Left ventricle myocardium inferior (tissue), 1 donor: ENCODE measurements around the gene SVOPL. TPM values are rescaled to one million over a fixed set of nuclear protein-coding genes. Genes with fewer than 3 reads are reported as not detected.

Experiments
- DNase-seq: peaks from one replicate; pipeline ENCODE4 v3.0.0-alpha.2; 2020
- H3K27ac ChIP-seq: fragments of 200-600 bp; replicated peaks from 2 replicates; pipeline ENCODE4 v1.8.0; 2021
- H3K27me3 ChIP-seq: fragments of 200-600 bp; 2 replicates; pipeline ENCODE4 v1.8.0; 2021; ENCODE audit warnings: low read depth
- H3K36me3 ChIP-seq: fragments of 200-600 bp; 2 replicates; pipeline ENCODE4 v1.8.0; 2021
- H3K4me1 ChIP-seq: fragments of 200-600 bp; 2 replicates; pipeline ENCODE4 v1.8.0; 2021
- H3K4me3 ChIP-seq: fragments of 200-600 bp; 2 replicates; pipeline ENCODE4 v1.8.0; 2021; ENCODE audit warnings: mild to moderate bottlenecking, moderate library complexity
- H3K9me3 ChIP-seq: fragments of 200-600 bp; replicated peaks from 2 replicates; pipeline ENCODE4 v1.8.0; 2021
- intact Hi-C: fragments of 100-400 bp; cut with micrococcal nuclease; formaldehyde crosslinking; loops from one replicate; pipeline ENCODE4 v1.11.0; 2022
- total RNA-seq: library from RNA; stranded (reverse); fragmentation: NEBNext Ultra II Directional; extraction: Animal tissue kit (Norgen Biotek cat#: 25700); gene quantifications from one replicate; pipeline ENCODE4 v1.2.1, GENCODE V29; 2021
- TF ChIP-seq, protein P1 (sequence below): fragments of 200-600 bp; IDR thresholded peaks from 2 replicates; pipeline ENCODE4 v1.8.0; 2021; ENCODE audit warnings: antibody characterized with exemption, mild to moderate bottlenecking, borderline replicate concordance
- donor health status: DM: no; HTN: yes; CAD: no; lungs with severe emphysema.

Gene SVOPL
- total RNA-seq, 1 donor from 2014 or later = not detected

DNA sequence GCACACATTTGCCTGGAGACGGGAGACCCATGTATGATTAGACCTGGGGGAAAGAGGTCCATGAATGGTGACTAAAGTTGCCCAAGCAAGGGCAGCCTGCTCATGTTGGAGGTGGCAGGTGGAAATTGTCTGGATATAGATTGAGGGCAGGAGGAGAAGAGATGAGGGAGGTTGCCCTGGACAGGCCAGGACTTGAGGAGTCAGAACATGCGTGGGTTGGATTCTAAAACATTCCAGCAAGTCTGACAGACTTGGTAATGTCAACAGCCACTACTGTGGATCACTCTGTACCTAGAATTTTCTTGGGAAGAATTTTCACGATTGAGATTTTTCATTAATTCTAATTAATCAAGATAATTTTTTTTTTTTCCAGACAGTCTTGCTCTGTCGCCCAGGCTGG, 19.1 kb upstream of the SVOPL start:
- H3K4me3 ChIP-seq = no peak overlapping the region
- peaks cover 9% of the 10 kb centered on the region for H3K27me3 ChIP-seq
- no peak overlapping the region for H3K27ac ChIP-seq
- H3K9me3 ChIP-seq = no peaks in the 10 kb centered on the region
- H3K36me3 ChIP-seq = no peaks in the 10 kb centered on the region
- H3K4me1 ChIP-seq = no peaks in the 10 kb centered on the region
- intact Hi-C loops = no loop called here
- TF ChIP-seq, protein P1, sequence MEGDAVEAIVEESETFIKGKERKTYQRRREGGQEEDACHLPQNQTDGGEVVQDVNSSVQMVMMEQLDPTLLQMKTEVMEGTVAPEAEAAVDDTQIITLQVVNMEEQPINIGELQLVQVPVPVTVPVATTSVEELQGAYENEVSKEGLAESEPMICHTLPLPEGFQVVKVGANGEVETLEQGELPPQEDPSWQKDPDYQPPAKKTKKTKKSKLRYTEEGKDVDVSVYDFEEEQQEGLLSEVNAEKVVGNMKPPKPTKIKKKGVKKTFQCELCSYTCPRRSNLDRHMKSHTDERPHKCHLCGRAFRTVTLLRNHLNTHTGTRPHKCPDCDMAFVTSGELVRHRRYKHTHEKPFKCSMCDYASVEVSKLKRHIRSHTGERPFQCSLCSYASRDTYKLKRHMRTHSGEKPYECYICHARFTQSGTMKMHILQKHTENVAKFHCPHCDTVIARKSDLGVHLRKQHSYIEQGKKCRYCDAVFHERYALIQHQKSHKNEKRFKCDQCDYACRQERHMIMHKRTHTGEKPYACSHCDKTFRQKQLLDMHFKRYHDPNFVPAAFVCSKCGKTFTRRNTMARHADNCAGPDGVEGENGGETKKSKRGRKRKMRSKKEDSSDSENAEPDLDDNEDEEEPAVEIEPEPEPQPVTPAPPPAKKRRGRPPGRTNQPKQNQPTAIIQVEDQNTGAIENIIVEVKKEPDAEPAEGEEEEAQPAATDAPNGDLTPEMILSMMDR = no peak
- no peak for DNase-seq

DNA sequence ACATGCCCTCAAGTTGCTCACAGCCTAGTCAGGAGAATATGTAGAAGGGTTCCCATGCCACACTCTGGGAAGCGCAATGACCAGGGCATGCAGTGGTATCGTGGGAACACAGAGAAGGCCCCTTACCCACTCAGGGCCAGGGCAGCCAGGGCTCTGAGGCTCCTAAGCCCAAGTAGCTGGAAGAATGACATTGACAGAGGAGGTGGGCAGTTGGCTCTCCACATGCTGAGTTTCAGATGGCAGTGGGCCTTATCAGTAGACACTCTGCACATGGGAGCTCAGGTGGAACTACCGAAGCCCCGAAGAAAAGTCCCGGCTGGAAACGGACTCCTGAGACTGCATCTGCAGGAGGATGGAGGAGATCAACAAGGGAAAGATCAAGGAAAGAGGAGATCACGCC, 15.7 kb upstream of the SVOPL start:
- no peaks in the 10 kb centered on the region for H3K4me1 ChIP-seq
- H3K27me3 ChIP-seq = peaks cover 20% of the 10 kb centered on the region
- H3K4me3 ChIP-seq = no peak overlapping the region
- H3K27ac ChIP-seq = no peak overlapping the region
- intact Hi-C loops = no loop called here
- TF ChIP-seq, protein P1 = no peak
- no peak for DNase-seq
- no peaks in the 10 kb centered on the region for H3K36me3 ChIP-seq
- H3K9me3 ChIP-seq = no peaks in the 10 kb centered on the region

DNA sequence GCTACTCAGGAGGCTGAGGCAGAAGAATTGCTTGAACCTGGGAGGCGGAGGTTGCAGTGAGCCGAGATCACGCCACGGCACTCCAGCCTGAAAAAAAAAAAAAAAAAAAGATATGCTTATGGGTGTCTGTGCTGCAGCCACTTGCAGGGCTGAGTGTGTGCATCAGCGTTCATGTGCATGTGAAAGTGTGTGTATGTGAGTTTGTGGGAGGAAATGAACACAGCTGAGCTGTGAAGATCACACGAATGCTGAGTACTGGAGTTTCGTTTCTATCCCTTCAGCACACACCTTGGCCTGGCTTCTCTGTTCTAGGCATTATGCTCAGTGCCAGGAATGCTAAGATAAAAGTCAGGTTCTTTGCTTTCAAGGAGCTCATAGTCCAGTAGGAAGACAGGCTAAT, 12.0 kb upstream of the SVOPL start:
- TF ChIP-seq, protein P1 = no peak

DNA sequence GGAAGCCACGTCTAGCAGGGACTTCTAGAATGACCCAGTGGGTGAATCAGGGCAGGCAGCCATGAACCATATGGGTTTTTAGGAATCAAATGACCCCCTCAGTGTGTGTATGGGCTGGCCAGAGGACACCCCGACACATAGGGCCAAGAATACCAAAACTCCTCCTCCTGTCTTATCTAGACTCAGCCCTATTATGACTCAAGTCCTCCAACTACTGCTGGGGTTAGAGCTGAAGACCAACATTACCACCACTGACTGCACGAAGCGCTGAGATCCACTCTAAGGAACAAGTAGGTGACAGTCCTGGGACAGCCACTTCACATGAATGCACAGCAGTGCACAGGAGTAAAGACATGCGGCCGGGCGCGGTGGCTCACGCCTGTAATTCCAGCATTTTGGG, 11.5 kb upstream of the SVOPL start:
- H3K27ac ChIP-seq = no peak overlapping the region
- intact Hi-C loops = no loop called here
- no peak for DNase-seq
- no peaks in the 10 kb centered on the region for H3K4me1 ChIP-seq
- peaks cover 20% of the 10 kb centered on the region for H3K27me3 ChIP-seq
- H3K4me3 ChIP-seq = no peak overlapping the region
- H3K9me3 ChIP-seq = no peaks in the 10 kb centered on the region
- TF ChIP-seq, protein P1 = no peak
- H3K36me3 ChIP-seq = no peaks in the 10 kb centered on the region

More for the DNA sequence above, 12.0 kb upstream of the SVOPL start:
- intact Hi-C loops = no loop called here
- Histone ChIP-seq H3K4me3 (no peak overlapping the region), H3K27ac (no peak overlapping the region), H3K27me3 (peaks cover 20% of the 10 kb centered on the region), H3K4me1 (no peaks in the 10 kb centered on the region), H3K36me3 (no peaks in the 10 kb centered on the region), H3K9me3 (no peaks in the 10 kb centered on the region)
- no peak for DNase-seq

DNA sequence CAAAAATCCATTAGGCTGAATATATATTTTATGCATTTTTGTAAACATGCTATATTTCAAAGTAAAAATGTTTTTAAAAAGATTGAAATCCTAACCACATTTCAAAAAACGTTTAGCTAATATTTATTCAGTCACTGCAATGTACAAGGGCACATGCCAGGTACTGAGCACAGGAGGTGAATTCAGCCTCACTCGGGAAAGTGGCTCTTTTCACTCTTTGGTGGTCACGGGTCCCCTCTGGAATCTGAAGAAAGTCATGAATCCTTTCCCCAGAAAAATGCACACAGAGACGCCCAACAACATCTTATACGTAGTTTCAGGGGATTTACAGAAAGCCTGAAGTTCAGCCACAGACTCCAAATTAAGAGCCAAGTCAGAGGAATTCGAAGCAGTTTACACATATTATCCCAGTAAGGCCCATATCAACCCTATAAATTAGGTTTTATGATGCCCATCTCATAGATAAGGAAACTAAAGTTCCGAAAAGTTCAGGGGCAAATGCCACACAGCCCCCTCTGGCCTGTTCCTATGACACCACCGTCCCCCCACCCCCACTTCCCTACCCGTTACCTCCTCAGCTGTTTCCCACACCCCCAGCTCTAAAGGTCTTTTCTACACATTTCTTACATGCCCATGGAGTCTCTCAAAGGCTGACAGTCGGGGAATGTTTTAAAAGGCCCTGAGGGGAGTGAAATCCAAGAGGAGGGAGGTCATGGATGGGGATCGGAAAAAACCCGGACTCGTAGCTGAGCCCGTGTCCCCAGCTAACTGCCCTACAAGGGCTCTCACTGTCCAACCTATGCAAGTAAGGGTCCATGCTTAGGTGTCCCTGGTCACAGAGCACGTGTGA, 9.6 kb upstream of the SVOPL start:
- DNase-seq = no peak
- Histone ChIP-seq H3K4me3 (no peak overlapping the region), H3K27me3 (peaks cover 13% of the 10 kb centered on the region), H3K27ac (no peak overlapping the region), H3K4me1 (no peaks in the 10 kb centered on the region), H3K9me3 (no peaks in the 10 kb centered on the region), H3K36me3 (no peaks in the 10 kb centered on the region)
- TF ChIP-seq, protein P1 = no peak
- intact Hi-C loops = no loop called here
